Measurements from ENCODE around the gene PCNX3. TPM values are rescaled to one million over a fixed set of nuclear protein-coding genes. Genes with fewer than 3 reads are reported as not detected.
A peak's percentile ranks its signal among the peaks of the same experiment; 100 is the strongest.

The PCNX3 gene
- total and polyA plus RNA-seq, 2 of the 13 experiments (the other 11 are each of a cell fraction or from before 2014, with no cell fraction given), result 16.2 to 23.0 TPM

GRCh38 chr11:65615229-65615949 lies at the start of gene PCNX3 (continued):
- TF ChIP-seq MAX (IDR thresholded peaks at IDR 0.05) (peak; percentile 84), MIER2 (CRISPR knock-in tag; IDR thresholded peaks at IDR 0.05) (no peak), ISX (CRISPR knock-in tag; conservative IDR thresholded peaks at IDR 0.05) (no peak), ZNF724P (CRISPR knock-in tag; IDR thresholded peaks at IDR 0.05; ENCODE audit: borderline replicate concordance) (no peak), DPF2 (CRISPR knock-in tag; IDR thresholded peaks at IDR 0.05; ENCODE audit: borderline replicate concordance, low read depth) (no peak), CCDC6 (CRISPR knock-in tag; IDR thresholded peaks at IDR 0.05) (0 out of 2 replicates have a peak, but pooled peaks have one; percentile 15), RERE (CRISPR knock-in tag; IDR thresholded peaks at IDR 0.05; ENCODE audit: low read depth) (no peak), SMAD9 (CRISPR knock-in tag; IDR thresholded peaks at IDR 0.05) (no peak), HBP1 (CRISPR knock-in tag; IDR thresholded peaks at IDR 0.05; ENCODE audit: low read depth) (peak; percentile 69; the same call in 1 of the 2 replicates), ESRRA (CRISPR knock-in tag; IDR thresholded peaks at IDR 0.05; ENCODE audit: low read depth) (no peak), ZNF816 (CRISPR knock-in tag; IDR thresholded peaks at IDR 0.05; ENCODE audit: borderline replicate concordance) (no peak), NONO (IDR thresholded peaks at IDR 0.05) (no peak), NONO (CRISPR knock-in tag; conservative IDR thresholded peaks at IDR 0.05) (no peak), FOSL1 (CRISPR knock-in tag; IDR thresholded peaks at IDR 0.05; ENCODE audit: borderline replicate concordance) (no peak), NR3C1 (CRISPR knock-in tag; IDR thresholded peaks at IDR 0.05) (no peak), ZNF883 (CRISPR knock-in tag; IDR thresholded peaks at IDR 0.05; ENCODE audit: not compliant biosample characterization) (no peak), BORCS8-MEF2B (CRISPR knock-in tag; IDR thresholded peaks at IDR 0.05) (peak; percentile 50; the same call in 1 of the 2 replicates), IKZF5 (CRISPR knock-in tag; IDR thresholded peaks at IDR 0.05) (peak; percentile 56), ZSCAN22 (CRISPR knock-in tag; IDR thresholded peaks at IDR 0.05) (no peak), MTF1 (CRISPR knock-in tag; IDR thresholded peaks at IDR 0.05) (no peak), ARNTL (CRISPR knock-in tag; IDR thresholded peaks at IDR 0.05) (no peak)
